Measurements from ENCODE around the gene CIZ1. TPM values are rescaled to one million over a fixed set of nuclear protein-coding genes. Genes with fewer than 3 reads are reported as not detected.

CIZ1 gene
- total RNA-seq, 1 donor from 2014 or later: 170 TPM

DNA sequence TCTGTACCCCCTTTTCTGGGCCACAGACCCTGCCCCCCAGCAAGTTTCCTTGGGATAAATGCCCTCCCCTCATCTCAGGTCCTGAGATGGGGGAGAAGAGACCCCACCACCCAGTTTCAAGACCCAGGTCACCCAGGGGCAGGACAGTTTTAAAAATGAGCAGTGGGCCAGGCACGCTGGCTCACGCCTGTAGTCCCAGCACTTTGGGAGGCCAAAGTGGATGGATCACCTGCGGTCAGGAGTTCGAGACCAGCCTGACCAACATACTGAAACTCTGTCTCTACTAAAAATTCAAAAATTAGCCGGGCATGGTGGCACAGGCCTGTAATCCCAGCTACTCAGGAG lies 69.9 kb downstream of the CIZ1 start:
- Mint-ChIP-seq H3K27me3 (ENCODE audit: unreplicated experiment) (no peaks in the 10 kb centered on the region), H3K27ac (ENCODE audit: unreplicated experiment) (no peak overlapping the region), H3K4me3 (ENCODE audit: unreplicated experiment) (no peak overlapping the region), H3K4me1 (ENCODE audit: unreplicated experiment) (peaks cover 25% of the 10 kb centered on the region), H3K9me3 (ENCODE audit: unreplicated experiment) (no peaks in the 10 kb centered on the region), H3K36me3 (ENCODE audit: unreplicated experiment) (peaks cover 4% of the 10 kb centered on the region)
- TF ChIP-seq, protein P1, sequence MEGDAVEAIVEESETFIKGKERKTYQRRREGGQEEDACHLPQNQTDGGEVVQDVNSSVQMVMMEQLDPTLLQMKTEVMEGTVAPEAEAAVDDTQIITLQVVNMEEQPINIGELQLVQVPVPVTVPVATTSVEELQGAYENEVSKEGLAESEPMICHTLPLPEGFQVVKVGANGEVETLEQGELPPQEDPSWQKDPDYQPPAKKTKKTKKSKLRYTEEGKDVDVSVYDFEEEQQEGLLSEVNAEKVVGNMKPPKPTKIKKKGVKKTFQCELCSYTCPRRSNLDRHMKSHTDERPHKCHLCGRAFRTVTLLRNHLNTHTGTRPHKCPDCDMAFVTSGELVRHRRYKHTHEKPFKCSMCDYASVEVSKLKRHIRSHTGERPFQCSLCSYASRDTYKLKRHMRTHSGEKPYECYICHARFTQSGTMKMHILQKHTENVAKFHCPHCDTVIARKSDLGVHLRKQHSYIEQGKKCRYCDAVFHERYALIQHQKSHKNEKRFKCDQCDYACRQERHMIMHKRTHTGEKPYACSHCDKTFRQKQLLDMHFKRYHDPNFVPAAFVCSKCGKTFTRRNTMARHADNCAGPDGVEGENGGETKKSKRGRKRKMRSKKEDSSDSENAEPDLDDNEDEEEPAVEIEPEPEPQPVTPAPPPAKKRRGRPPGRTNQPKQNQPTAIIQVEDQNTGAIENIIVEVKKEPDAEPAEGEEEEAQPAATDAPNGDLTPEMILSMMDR (IDR thresholded peaks at IDR 0.05): no peak
- DNase-seq (ENCODE audit: extremely low spot score, unreplicated experiment): no peak

DNA sequence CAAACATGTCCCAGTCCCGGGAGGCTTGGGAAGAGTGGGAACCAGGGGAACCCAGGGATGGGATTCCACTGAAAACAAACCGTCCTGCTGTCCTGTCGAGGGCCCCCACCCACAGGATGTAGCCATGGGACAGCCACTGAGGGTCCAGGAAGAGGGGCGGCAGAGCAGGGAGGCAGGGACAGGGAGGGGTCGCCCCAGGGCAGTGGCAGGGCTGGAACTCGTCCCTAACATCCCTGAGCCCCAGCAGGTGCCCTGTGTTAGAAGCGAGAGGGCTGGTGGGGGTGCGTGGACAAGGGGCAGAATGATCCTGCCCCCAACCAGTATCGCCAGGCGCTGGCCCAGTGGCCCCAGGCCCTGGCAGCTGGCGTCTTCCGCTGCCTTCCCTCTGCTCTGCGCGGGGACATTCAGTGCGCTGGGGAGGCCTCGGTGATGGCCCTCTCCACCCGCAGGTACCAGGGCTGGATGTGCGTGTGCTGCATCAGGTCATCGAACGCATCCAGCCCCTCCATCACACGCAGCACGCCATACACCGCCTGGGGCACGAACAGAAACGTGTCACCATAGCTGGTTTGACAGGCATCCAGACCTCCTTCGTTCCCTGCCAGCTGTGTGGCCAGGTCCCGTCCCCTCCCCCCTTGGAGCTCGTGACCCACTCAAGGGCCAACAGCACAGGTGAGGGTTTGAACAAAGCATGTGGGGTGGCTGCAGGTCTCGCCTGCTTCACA lies 70.5 kb downstream of the CIZ1 start:
- DNase-seq (ENCODE audit: extremely low spot score, unreplicated experiment): no peak

DNA sequence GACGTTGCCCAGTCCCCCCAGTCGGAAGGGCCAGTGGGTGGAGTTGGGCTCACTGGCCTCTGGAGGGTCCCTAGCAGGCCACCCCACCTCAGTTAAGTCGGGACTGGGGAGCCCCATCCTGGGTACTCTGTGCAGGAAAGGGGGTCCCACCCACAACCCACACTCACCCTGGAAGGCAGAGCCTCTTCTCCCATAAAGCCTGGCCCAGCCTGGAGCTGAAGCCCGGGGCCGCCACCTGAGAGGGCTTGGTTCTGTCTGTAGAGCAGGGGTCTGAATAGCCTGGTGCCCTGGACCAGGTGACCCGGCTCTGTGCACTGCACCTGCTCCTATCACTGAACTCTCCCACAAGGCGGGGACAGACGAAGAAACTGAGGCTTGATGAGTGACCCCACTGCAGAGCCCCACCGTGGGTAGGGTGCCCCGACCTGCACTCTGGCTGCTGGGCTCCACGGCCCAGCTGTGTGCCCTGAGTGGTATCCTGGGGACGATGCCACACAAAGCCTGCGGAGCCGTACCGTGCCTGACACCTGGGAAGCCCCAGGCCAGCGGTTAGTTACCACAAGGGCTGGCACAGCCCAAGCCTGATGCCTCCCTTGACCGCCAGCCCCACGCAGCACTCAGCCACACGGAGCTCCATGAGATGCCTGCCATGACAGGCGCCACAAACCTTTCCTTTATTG lies 71.2 kb downstream of the CIZ1 start:
- H3K4me1 Mint-ChIP-seq (ENCODE audit: unreplicated experiment): peaks cover 14% of the 10 kb centered on the region
- no peak overlapping the region for H3K4me3 Mint-ChIP-seq (ENCODE audit: unreplicated experiment)
- H3K27me3 Mint-ChIP-seq (ENCODE audit: unreplicated experiment): no peaks in the 10 kb centered on the region
- peaks cover 4% of the 10 kb centered on the region for H3K36me3 Mint-ChIP-seq (ENCODE audit: unreplicated experiment)
- no peak overlapping the region for H3K27ac Mint-ChIP-seq (ENCODE audit: unreplicated experiment)
- no peak for DNase-seq (ENCODE audit: extremely low spot score, unreplicated experiment)
- H3K9me3 Mint-ChIP-seq (ENCODE audit: unreplicated experiment): no peaks in the 10 kb centered on the region
- TF ChIP-seq, protein P1 (IDR thresholded peaks at IDR 0.05): no peak

More for the DNA sequence above, 70.5 kb downstream of the CIZ1 start:
- Mint-ChIP-seq H3K36me3 (ENCODE audit: unreplicated experiment) (peaks cover 4% of the 10 kb centered on the region), H3K27ac (ENCODE audit: unreplicated experiment) (no peak overlapping the region), H3K4me1 (ENCODE audit: unreplicated experiment) (peaks cover 20% of the 10 kb centered on the region), H3K9me3 (ENCODE audit: unreplicated experiment) (no peaks in the 10 kb centered on the region), H3K4me3 (ENCODE audit: unreplicated experiment) (no peak overlapping the region), H3K27me3 (ENCODE audit: unreplicated experiment) (no peaks in the 10 kb centered on the region)
- TF ChIP-seq, protein P1 (IDR thresholded peaks at IDR 0.05): no peak

DNA sequence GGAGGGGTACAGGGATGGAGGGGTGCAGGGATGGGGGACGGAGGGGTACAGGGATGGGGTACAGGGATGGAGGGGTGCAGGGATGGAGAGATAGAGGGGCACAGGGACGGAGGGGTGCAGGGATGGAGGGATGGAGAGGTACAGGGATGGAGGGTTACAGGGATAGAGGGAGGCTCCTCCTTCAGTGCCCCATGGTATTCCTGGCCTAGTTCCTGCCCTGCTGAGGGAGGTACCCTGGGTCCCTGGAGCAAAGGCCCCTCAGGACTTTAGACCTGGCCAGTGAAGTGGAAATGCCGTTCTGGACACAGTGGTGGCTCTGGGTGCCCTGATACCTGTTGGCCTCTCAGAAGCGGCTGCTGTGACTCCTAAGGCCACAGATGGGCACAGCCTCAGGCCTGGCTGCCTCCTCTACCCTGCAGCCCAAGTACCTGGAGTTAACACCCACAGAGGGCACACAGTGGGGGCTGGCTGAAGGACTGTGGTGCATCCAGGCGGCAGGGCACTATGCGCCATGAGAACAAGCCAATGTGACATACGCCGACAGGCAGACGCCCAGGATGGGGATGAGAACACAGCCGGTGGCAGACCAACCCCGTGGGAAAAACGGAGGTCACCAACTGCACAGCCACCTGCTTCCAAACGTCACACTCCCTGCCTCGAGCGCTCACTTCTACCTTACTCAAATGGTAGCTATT lies 72.3 kb downstream of the CIZ1 start:
- H3K9me3 Mint-ChIP-seq (ENCODE audit: unreplicated experiment): no peaks in the 10 kb centered on the region
- DNase-seq (ENCODE audit: extremely low spot score, unreplicated experiment): no peak
- H3K36me3 Mint-ChIP-seq (ENCODE audit: unreplicated experiment): peaks cover 2% of the 10 kb centered on the region

More for the DNA sequence above, 72.3 kb downstream of the CIZ1 start:
- H3K4me1 Mint-ChIP-seq (ENCODE audit: unreplicated experiment): peaks cover 12% of the 10 kb centered on the region
- H3K4me3 Mint-ChIP-seq (ENCODE audit: unreplicated experiment): no peak overlapping the region
- no peak overlapping the region for H3K27ac Mint-ChIP-seq (ENCODE audit: unreplicated experiment)
- TF ChIP-seq, protein P1 (IDR thresholded peaks at IDR 0.05): no peak
- no peaks in the 10 kb centered on the region for H3K27me3 Mint-ChIP-seq (ENCODE audit: unreplicated experiment)

All from osteocyte (in vitro differentiated cells).